Measurements from ENCODE around the gene LPO.

Gene LPO

GRCh38 chr17:58202859-58203258, 35.5 kb upstream of the LPO start:
- H3K27me3 ChIP-seq (ENCODE audit: insufficient read depth, low read length), result no peaks in the 10 kb centered on the region
- no peak overlapping the region for H4K12ac ChIP-seq (ENCODE audit: low read depth, low read length)
- H3K4ac ChIP-seq (ENCODE audit: low read depth, low read length), result no peak overlapping the region
- no peak overlapping the region for H4K8ac ChIP-seq (ENCODE audit: low read depth, low read length)
- H3K4me2 ChIP-seq (ENCODE audit: low read length), result no peak overlapping the region
- no peaks in the 10 kb centered on the region for H3K4me1 ChIP-seq (ENCODE audit: control insufficient read depth in 1 of 2, insufficient read depth in 2 of 2, low read length in 2 of 2)
- H2BK5ac ChIP-seq (ENCODE audit: low read depth, low read length, poor library complexity), result no peak overlapping the region
- H3K27ac ChIP-seq (ENCODE audit: low read depth, low read length), result no peak overlapping the region
- no CpG with 5 or more reads among the region's 7 CpGs for WGBS (ENCODE audit: extremely low coverage, insufficient coverage, insufficient read length)
- H3K4me3 ChIP-seq (ENCODE audit: low read depth, low read length), result no peak overlapping the region
- H2BK120ac ChIP-seq (ENCODE audit: insufficient read depth, low read length, poor library complexity), result no peak overlapping the region
- H3K14ac ChIP-seq (ENCODE audit: low read length), result no peak overlapping the region
- no peak overlapping the region for H3K9ac ChIP-seq (ENCODE audit: low read length)
- peaks cover 3 to 7% of the 10 kb centered on the region in 2 experiments for H3K36me3 ChIP-seq (ENCODE audit: control insufficient read depth in 1 of 2, insufficient read depth in 2 of 2, low read length in 2 of 2)
- peaks cover 2% of the 10 kb centered on the region for H3K9me3 ChIP-seq (ENCODE audit: insufficient read depth, low read depth, low read length)
- no peak for DNase-seq
- H2AFZ ChIP-seq (ENCODE audit: insufficient read depth, low read length, poor library complexity), result no peak overlapping the region
- no peak overlapping the region for H3K18ac ChIP-seq (ENCODE audit: low read length)
- H3K23ac ChIP-seq (ENCODE audit: low read length), result no peak overlapping the region
- H3K79me2 ChIP-seq (ENCODE audit: control insufficient read depth, insufficient read depth, low read length, poor library complexity), result no peaks in the 10 kb centered on the region
- H4K91ac ChIP-seq (ENCODE audit: low read depth, low read length), result no peak overlapping the region
- no peaks in the 10 kb centered on the region for H3K79me1 ChIP-seq (ENCODE audit: low read length)
- no peak overlapping the region for H2BK12ac ChIP-seq (ENCODE audit: low read length)
- no peak overlapping the region for H2AK5ac ChIP-seq (ENCODE audit: low read length)

GRCh38 chr17:58204796-58205195, 33.6 kb upstream of the LPO start:
- H4K8ac ChIP-seq (ENCODE audit: low read depth, low read length), result no peak overlapping the region
- H3K23ac ChIP-seq (ENCODE audit: low read length), result no peak overlapping the region
- no peak overlapping the region for H2BK12ac ChIP-seq (ENCODE audit: low read length)
- no peak overlapping the region for H4K91ac ChIP-seq (ENCODE audit: low read depth, low read length)
- no peaks in the 10 kb centered on the region for H3K79me2 ChIP-seq (ENCODE audit: control insufficient read depth, insufficient read depth, low read length, poor library complexity)
- H3K14ac ChIP-seq (ENCODE audit: low read length), result no peak overlapping the region
- H3K79me1 ChIP-seq (ENCODE audit: low read length), result no peaks in the 10 kb centered on the region
- no peak overlapping the region for H3K4ac ChIP-seq (ENCODE audit: low read depth, low read length)
- no peak overlapping the region for H2AK5ac ChIP-seq (ENCODE audit: low read length)
- DNase-seq, result no peak
- H3K27ac ChIP-seq (ENCODE audit: low read depth, low read length), result no peak overlapping the region
- H2AFZ ChIP-seq (ENCODE audit: insufficient read depth, low read length, poor library complexity), result no peak overlapping the region
- no peak overlapping the region for H3K4me3 ChIP-seq (ENCODE audit: low read depth, low read length)
- no peak overlapping the region for H3K9ac ChIP-seq (ENCODE audit: low read length)
- H2BK5ac ChIP-seq (ENCODE audit: low read depth, low read length, poor library complexity), result no peak overlapping the region
- H2BK120ac ChIP-seq (ENCODE audit: insufficient read depth, low read length, poor library complexity), result no peak overlapping the region
- no peaks in the 10 kb centered on the region for H3K9me3 ChIP-seq (ENCODE audit: insufficient read depth, low read depth, low read length)
- no peaks in the 10 kb centered on the region for H3K4me1 ChIP-seq (ENCODE audit: control insufficient read depth in 1 of 2, insufficient read depth in 2 of 2, low read length in 2 of 2)
- no peak overlapping the region for H3K18ac ChIP-seq (ENCODE audit: low read length)
- no CpG with 5 or more reads among the region's 5 CpGs for WGBS (ENCODE audit: extremely low coverage, insufficient coverage, insufficient read length)
- H4K12ac ChIP-seq (ENCODE audit: low read depth, low read length), result no peak overlapping the region
- peaks cover 5 to 12% of the 10 kb centered on the region in 2 experiments for H3K36me3 ChIP-seq (ENCODE audit: control insufficient read depth in 1 of 2, insufficient read depth in 2 of 2, low read length in 2 of 2)
- no peaks in the 10 kb centered on the region for H3K27me3 ChIP-seq (ENCODE audit: insufficient read depth, low read length)
- H3K4me2 ChIP-seq (ENCODE audit: low read length), result no peak overlapping the region

GRCh38 chr17:58205936-58206335, 32.4 kb upstream of the LPO start:
- H3K4me2 ChIP-seq (ENCODE audit: low read length), result no peak overlapping the region
- H4K91ac ChIP-seq (ENCODE audit: low read depth, low read length), result no peak overlapping the region
- H2BK12ac ChIP-seq (ENCODE audit: low read length), result no peak overlapping the region
- no peak overlapping the region for H4K8ac ChIP-seq (ENCODE audit: low read depth, low read length)
- no peak overlapping the region for H3K4me3 ChIP-seq (ENCODE audit: low read depth, low read length)
- H2AK5ac ChIP-seq (ENCODE audit: low read length), result no peak overlapping the region
- H3K4me1 ChIP-seq (ENCODE audit: control insufficient read depth in 1 of 2, insufficient read depth in 2 of 2, low read length in 2 of 2), result no peaks in the 10 kb centered on the region
- no peak overlapping the region for H2BK5ac ChIP-seq (ENCODE audit: low read depth, low read length, poor library complexity)
- no peaks in the 10 kb centered on the region for H3K27me3 ChIP-seq (ENCODE audit: insufficient read depth, low read length)
- no peak overlapping the region for H3K4ac ChIP-seq (ENCODE audit: low read depth, low read length)
- H3K36me3 ChIP-seq (ENCODE audit: control insufficient read depth in 1 of 2, insufficient read depth in 2 of 2, low read length in 2 of 2), result peaks cover 12 to 15% of the 10 kb centered on the region in 2 experiments
- H3K9ac ChIP-seq (ENCODE audit: low read length), result no peak overlapping the region
- no peak for DNase-seq
- no CpG with 5 or more reads among the region's 11 CpGs for WGBS (ENCODE audit: extremely low coverage, insufficient coverage, insufficient read length)
- no peak overlapping the region for H3K18ac ChIP-seq (ENCODE audit: low read length)
- no peaks in the 10 kb centered on the region for H3K79me2 ChIP-seq (ENCODE audit: control insufficient read depth, insufficient read depth, low read length, poor library complexity)
- H2AFZ ChIP-seq (ENCODE audit: insufficient read depth, low read length, poor library complexity), result no peak overlapping the region
- H3K9me3 ChIP-seq (ENCODE audit: insufficient read depth, low read depth, low read length), result no peaks in the 10 kb centered on the region
- H3K14ac ChIP-seq (ENCODE audit: low read length), result no peak overlapping the region
- no peak overlapping the region for H3K23ac ChIP-seq (ENCODE audit: low read length)
- no peak overlapping the region for H3K27ac ChIP-seq (ENCODE audit: low read depth, low read length)
- H2BK120ac ChIP-seq (ENCODE audit: insufficient read depth, low read length, poor library complexity), result no peak overlapping the region
- H3K79me1 ChIP-seq (ENCODE audit: low read length), result no peaks in the 10 kb centered on the region
- no peak overlapping the region for H4K12ac ChIP-seq (ENCODE audit: low read depth, low read length)

GRCh38 chr17:58207451-58207850, 30.9 kb upstream of the LPO start:
- H2AK5ac ChIP-seq (ENCODE audit: low read length), result no peak overlapping the region
- no peak overlapping the region for H3K9ac ChIP-seq (ENCODE audit: low read length)
- H3K79me2 ChIP-seq (ENCODE audit: control insufficient read depth, insufficient read depth, low read length, poor library complexity), result no peaks in the 10 kb centered on the region
- H3K4me2 ChIP-seq (ENCODE audit: low read length), result no peak overlapping the region
- no peak overlapping the region for H2AFZ ChIP-seq (ENCODE audit: insufficient read depth, low read length, poor library complexity)
- H3K27ac ChIP-seq (ENCODE audit: low read depth, low read length), result no peak overlapping the region
- H3K18ac ChIP-seq (ENCODE audit: low read length), result no peak overlapping the region
- H3K4ac ChIP-seq (ENCODE audit: low read depth, low read length), result no peak overlapping the region
- no peak overlapping the region for H2BK12ac ChIP-seq (ENCODE audit: low read length)
- H3K79me1 ChIP-seq (ENCODE audit: low read length), result no peaks in the 10 kb centered on the region
- H3K27me3 ChIP-seq (ENCODE audit: insufficient read depth, low read length), result no peaks in the 10 kb centered on the region
- no peak for DNase-seq
- H3K4me3 ChIP-seq (ENCODE audit: low read depth, low read length), result no peak overlapping the region
- no peak overlapping the region for H4K12ac ChIP-seq (ENCODE audit: low read depth, low read length)
- peaks cover 13 to 15% of the 10 kb centered on the region in 2 experiments for H3K36me3 ChIP-seq (ENCODE audit: control insufficient read depth in 1 of 2, insufficient read depth in 2 of 2, low read length in 2 of 2)
- H3K4me1 ChIP-seq (ENCODE audit: control insufficient read depth in 1 of 2, insufficient read depth in 2 of 2, low read length in 2 of 2), result no peaks in the 10 kb centered on the region
- no peak overlapping the region for H2BK120ac ChIP-seq (ENCODE audit: insufficient read depth, low read length, poor library complexity)
- no peak overlapping the region for H4K91ac ChIP-seq (ENCODE audit: low read depth, low read length)
- no peak overlapping the region for H3K14ac ChIP-seq (ENCODE audit: low read length)
- H3K9me3 ChIP-seq (ENCODE audit: insufficient read depth, low read depth, low read length), result no peaks in the 10 kb centered on the region
- no peak overlapping the region for H3K23ac ChIP-seq (ENCODE audit: low read length)
- WGBS (ENCODE audit: extremely low coverage, insufficient coverage, insufficient read length), result no CpG with 5 or more reads among the region's 3 CpGs
- no peak overlapping the region for H2BK5ac ChIP-seq (ENCODE audit: low read depth, low read length, poor library complexity)
- no peak overlapping the region for H4K8ac ChIP-seq (ENCODE audit: low read depth, low read length)

Data from trophoblast cell (in vitro differentiated cells and primary cell).